Astrocyte (in vitro differentiated cells and primary cell): Measurements from ENCODE around the gene MYL12A.

Source experiments
- EZH2 ChIP-seq: IDR thresholded peaks from 2 replicates; pipeline ENCODE4 v1.6.1; 2012; ENCODE audit warnings: mild to moderate bottlenecking, low read length, inconsistent platforms; ENCODE audit not compliant: insufficient read depth
- TF ChIP-seq, protein P1 (sequence below): IDR thresholded peaks from 2 replicates; pipeline ENCODE4 v1.5.1; 2011; ENCODE audit warnings: low read depth, mild to moderate bottlenecking, inconsistent platforms, low read length, moderate library complexity; ENCODE audit not compliant: insufficient read depth

DNA sequence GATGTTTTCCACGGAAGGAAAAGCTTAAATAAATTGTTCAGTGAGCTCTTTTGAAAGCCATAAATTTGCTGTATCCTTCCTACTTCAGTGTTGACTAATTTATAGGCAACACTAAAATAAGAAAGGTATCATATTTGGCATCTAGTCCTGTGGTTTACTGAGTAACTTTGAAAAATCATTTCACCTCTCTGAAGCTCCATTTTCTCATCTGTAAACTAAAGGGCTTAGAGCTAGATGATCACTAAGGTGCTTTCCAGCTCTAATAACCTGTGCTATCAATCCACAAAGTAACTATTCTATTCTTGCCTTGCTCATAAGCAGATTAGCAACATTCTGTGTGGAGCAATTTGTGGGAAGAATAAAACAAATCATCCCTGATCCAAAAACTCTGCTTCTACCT, 24.2 kb upstream of the MYL12A start:
- TF ChIP-seq, protein P1, sequence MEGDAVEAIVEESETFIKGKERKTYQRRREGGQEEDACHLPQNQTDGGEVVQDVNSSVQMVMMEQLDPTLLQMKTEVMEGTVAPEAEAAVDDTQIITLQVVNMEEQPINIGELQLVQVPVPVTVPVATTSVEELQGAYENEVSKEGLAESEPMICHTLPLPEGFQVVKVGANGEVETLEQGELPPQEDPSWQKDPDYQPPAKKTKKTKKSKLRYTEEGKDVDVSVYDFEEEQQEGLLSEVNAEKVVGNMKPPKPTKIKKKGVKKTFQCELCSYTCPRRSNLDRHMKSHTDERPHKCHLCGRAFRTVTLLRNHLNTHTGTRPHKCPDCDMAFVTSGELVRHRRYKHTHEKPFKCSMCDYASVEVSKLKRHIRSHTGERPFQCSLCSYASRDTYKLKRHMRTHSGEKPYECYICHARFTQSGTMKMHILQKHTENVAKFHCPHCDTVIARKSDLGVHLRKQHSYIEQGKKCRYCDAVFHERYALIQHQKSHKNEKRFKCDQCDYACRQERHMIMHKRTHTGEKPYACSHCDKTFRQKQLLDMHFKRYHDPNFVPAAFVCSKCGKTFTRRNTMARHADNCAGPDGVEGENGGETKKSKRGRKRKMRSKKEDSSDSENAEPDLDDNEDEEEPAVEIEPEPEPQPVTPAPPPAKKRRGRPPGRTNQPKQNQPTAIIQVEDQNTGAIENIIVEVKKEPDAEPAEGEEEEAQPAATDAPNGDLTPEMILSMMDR: no peak
- no peak for TF ChIP-seq EZH2
